ENCODE measurements around the gene PARD3. TPM values are rescaled to one million over a fixed set of nuclear protein-coding genes. Genes with fewer than 3 reads are reported as not detected.

PARD3 gene
- total RNA-seq, 2 experiments from 2014 or later = 0.53 to 0.71 TPM

DNA sequence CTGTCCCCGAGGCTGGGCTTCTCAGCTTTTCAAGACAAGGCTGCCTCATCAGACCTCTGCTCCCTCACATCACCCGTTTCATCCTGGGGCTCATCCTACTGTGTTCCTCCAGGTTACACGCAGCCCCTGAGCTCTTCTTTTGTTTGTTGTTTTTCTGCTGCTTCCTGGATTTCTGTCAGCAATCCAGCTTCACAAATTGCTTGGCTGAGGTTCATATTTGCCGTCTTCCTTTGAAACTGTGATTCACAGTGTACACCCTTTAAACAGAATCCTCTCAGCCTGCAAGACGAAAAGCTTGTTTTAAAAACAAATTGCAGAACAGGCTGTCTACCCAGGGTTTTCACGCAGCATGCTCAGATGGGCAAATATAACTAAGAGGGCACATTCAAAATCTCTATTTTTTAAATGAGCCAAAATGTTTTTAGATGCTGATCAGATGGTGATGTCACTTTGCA, 39.1 kb upstream of the PARD3 start:
- ATAC-seq (ENCODE audit: poor library complexity) = no peak
- Histone ChIP-seq H3K27me3 (ENCODE audit: control insufficient read depth in 1 of 2, insufficient read depth in 2 of 2, low read length in 2 of 2) (peaks cover 0 to 4% of the 10 kb centered on the region in 2 experiments), H3K4me1 (ENCODE audit: insufficient read depth, low read length) (no peaks in the 10 kb centered on the region), H3K4me3 (ENCODE audit: low read length) (no peak overlapping the region), H3K36me3 (ENCODE audit: insufficient read depth, low read length) (no peaks in the 10 kb centered on the region), H3K9me3 (ENCODE audit: control insufficient read depth in 1 of 2, insufficient read depth in 1 of 2, low read length in 2 of 2) (no peaks in the 10 kb centered on the region), H3K27ac (ENCODE audit: low read depth in 1 of 2, low read length in 2 of 2) (no peak overlapping the region)
- DNase-seq = no peak
- TF ChIP-seq, protein P1, sequence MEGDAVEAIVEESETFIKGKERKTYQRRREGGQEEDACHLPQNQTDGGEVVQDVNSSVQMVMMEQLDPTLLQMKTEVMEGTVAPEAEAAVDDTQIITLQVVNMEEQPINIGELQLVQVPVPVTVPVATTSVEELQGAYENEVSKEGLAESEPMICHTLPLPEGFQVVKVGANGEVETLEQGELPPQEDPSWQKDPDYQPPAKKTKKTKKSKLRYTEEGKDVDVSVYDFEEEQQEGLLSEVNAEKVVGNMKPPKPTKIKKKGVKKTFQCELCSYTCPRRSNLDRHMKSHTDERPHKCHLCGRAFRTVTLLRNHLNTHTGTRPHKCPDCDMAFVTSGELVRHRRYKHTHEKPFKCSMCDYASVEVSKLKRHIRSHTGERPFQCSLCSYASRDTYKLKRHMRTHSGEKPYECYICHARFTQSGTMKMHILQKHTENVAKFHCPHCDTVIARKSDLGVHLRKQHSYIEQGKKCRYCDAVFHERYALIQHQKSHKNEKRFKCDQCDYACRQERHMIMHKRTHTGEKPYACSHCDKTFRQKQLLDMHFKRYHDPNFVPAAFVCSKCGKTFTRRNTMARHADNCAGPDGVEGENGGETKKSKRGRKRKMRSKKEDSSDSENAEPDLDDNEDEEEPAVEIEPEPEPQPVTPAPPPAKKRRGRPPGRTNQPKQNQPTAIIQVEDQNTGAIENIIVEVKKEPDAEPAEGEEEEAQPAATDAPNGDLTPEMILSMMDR (IDR thresholded peaks at IDR 0.05) = no peak
- H3K27me3 Mint-ChIP-seq = peaks cover 10% of the 10 kb centered on the region
- POLR2A ChIA-PET = no interaction called here
- no peaks in the 10 kb centered on the region for H3K9me3 Mint-ChIP-seq
- H3K27ac Mint-ChIP-seq = no peak overlapping the region
- H3K4me3 Mint-ChIP-seq = no peak overlapping the region
- CTCF ChIA-PET = no interaction called here
- H3K4me1 Mint-ChIP-seq (ENCODE audit: low read depth) = no peaks in the 10 kb centered on the region
- no peaks in the 10 kb centered on the region for H3K36me3 Mint-ChIP-seq (ENCODE audit: low read depth)
- intact Hi-C loops (cut with DNase I, micrococcal nuclease) = no loop called here

DNA sequence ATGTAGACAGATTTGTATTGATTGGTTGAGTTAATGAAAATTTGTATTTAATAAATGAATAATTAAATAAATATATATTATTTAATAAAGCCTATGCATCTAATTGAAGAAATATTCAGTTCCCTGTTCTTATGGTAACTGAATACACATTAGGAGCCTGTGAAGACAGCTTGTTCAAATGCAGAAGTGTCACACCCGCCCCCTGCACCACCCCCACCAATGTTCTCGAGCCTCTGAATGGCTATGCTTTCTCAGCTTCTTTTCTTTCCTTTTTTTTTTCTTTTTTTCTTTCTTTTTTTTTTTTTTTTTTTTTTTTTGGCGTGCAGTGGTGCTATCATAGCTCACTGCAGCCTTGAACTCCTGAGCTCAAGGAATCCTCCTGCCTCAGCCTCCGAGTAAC, 38.3 kb upstream of the PARD3 start:
- POLR2A ChIA-PET = no interaction called here
- no peaks in the 10 kb centered on the region for H3K36me3 Mint-ChIP-seq (ENCODE audit: low read depth)
- ATAC-seq (ENCODE audit: poor library complexity) (no peak), DNase-seq (no peak)
- H3K4me3 Mint-ChIP-seq = no peak overlapping the region
- peaks cover 10% of the 10 kb centered on the region for H3K27me3 Mint-ChIP-seq
- no peaks in the 10 kb centered on the region for H3K9me3 ChIP-seq (ENCODE audit: control insufficient read depth in 1 of 2, insufficient read depth in 1 of 2, low read length in 2 of 2)
- TF ChIP-seq, protein P1 (IDR thresholded peaks at IDR 0.05) = no peak
- no peaks in the 10 kb centered on the region for H3K9me3 Mint-ChIP-seq
- H3K36me3 ChIP-seq (ENCODE audit: insufficient read depth, low read length) = no peaks in the 10 kb centered on the region
- intact Hi-C loops (cut with DNase I, micrococcal nuclease) = no loop called here
- no peak overlapping the region for H3K27ac Mint-ChIP-seq
- H3K4me3 ChIP-seq (ENCODE audit: low read length) = no peak overlapping the region
- H3K4me1 ChIP-seq (ENCODE audit: insufficient read depth, low read length) = no peaks in the 10 kb centered on the region
- CTCF ChIA-PET = no interaction called here
- H3K4me1 Mint-ChIP-seq (ENCODE audit: low read depth) = no peaks in the 10 kb centered on the region
- no peak overlapping the region for H3K27ac ChIP-seq (ENCODE audit: low read depth in 1 of 2, low read length in 2 of 2)
- H3K27me3 ChIP-seq (ENCODE audit: control insufficient read depth in 1 of 2, insufficient read depth in 2 of 2, low read length in 2 of 2) = peaks cover 0 to 4% of the 10 kb centered on the region in 2 experiments

DNA sequence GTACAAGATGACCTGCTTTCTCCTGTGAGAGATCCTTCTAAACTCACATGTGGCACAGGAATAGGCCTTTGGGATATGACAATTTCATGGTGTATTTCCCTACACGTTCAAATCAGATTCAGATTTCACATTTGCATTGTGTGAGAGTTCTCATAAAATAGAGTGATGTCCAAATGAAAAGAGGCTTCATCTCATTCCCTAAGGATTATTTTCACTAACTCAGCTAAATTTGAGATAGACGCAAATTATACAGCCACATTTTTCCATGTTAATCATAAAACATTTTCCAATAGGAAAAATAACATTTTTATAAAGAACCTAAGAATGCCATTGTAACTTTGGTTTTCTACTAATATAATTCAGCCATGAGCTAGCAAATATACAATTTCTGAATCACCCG, 35.5 kb upstream of the PARD3 start:
- Histone ChIP-seq H3K9me3 (ENCODE audit: control insufficient read depth in 1 of 2, insufficient read depth in 1 of 2, low read length in 2 of 2) (no peaks in the 10 kb centered on the region), H3K4me3 (ENCODE audit: low read length) (no peak overlapping the region), H3K27me3 (ENCODE audit: control insufficient read depth in 1 of 2, insufficient read depth in 2 of 2, low read length in 2 of 2) (no peaks in the 10 kb centered on the region), H3K36me3 (ENCODE audit: insufficient read depth, low read length) (no peaks in the 10 kb centered on the region), H3K4me1 (ENCODE audit: insufficient read depth, low read length) (no peaks in the 10 kb centered on the region), H3K27ac (ENCODE audit: low read depth in 1 of 2, low read length in 2 of 2) (no peak overlapping the region)
- DNase-seq (no peak), ATAC-seq (ENCODE audit: poor library complexity) (no peak)
- Mint-ChIP-seq H3K36me3 (ENCODE audit: low read depth) (no peaks in the 10 kb centered on the region), H3K27ac (no peak overlapping the region), H3K4me3 (no peak overlapping the region), H3K9me3 (no peaks in the 10 kb centered on the region), H3K27me3 (no peaks in the 10 kb centered on the region), H3K4me1 (ENCODE audit: low read depth) (no peaks in the 10 kb centered on the region)
- CTCF ChIA-PET = no interaction called here
- intact Hi-C loops (cut with DNase I, micrococcal nuclease) = no loop called here
- POLR2A ChIA-PET = no interaction called here
- TF ChIP-seq, protein P1 (IDR thresholded peaks at IDR 0.05) = no peak
